ENCODE data around the gene SLC5A3. TPM values are rescaled to one million over a fixed set of nuclear protein-coding genes. Genes with fewer than 3 reads are reported as not detected.

Gene SLC5A3
- total and polyA plus RNA-seq, 10 of the 15 experiments (the other 5 are each of a cell fraction or from before 2014, with no cell fraction given) = 3.3 to 21.4 (median 12.0) TPM

GRCh38 chr21:34077888-34078287, 4.5 kb downstream of the SLC5A3 start:
- Histone ChIP-seq H3K27me3 (replicated peaks in 1 of 2; ENCODE audit: control insufficient read depth in 2 of 2, insufficient read depth in 2 of 2, low read length in 1 of 2) (no peaks in the 10 kb centered on the region), H4K20me1 (ENCODE audit: control insufficient read depth, insufficient read depth) (no peaks in the 10 kb centered on the region), H3K36me3 (ENCODE audit: control insufficient read depth in 2 of 2, insufficient read depth in 2 of 2, low read length in 1 of 2) (no peaks in the 10 kb centered on the region; a peak in 1 of 4 replicates), H3K79me2 (ENCODE audit: control insufficient read depth, insufficient read depth, low read length) (peaks cover 88% of the 10 kb centered on the region), H3K9me3 (replicated peaks; ENCODE audit: control insufficient read depth, insufficient read depth, low read length) (no peaks in the 10 kb centered on the region), H3K4me1 (ENCODE audit: control insufficient read depth, insufficient read depth, low read length) (peaks cover 24% of the 10 kb centered on the region), H2AFZ (ENCODE audit: control insufficient read depth, low read depth, low read length) (no peak overlapping the region), H3K27ac (ENCODE audit: control insufficient read depth, insufficient read depth) (no peak overlapping the region; the same call in 1 of the 2 replicates), H3K4me3 (peak overlapping the region; percentile 54; the same call in 1 of the 2 replicates), H3K9ac (ENCODE audit: control insufficient read depth, insufficient read depth, low read length) (no peak overlapping the region), H3K4me2 (ENCODE audit: control insufficient read depth, insufficient read depth) (peak overlapping the region; percentile 74)
- ChIA-PET RAD21 (ENCODE audit: unreplicated experiment) (interaction anchor here (0.9 to 7.0 kb wide), 10 partner anchors 8 to 270 kb away, joined by 3 to 51 read pairs (median 4); no protein-coding TSS in a partner anchor), POLR2A (interaction anchor here (0.9 to 2.5 kb wide), 5 partner anchors 10 to 126 kb away, joined by 3 to 8 read pairs (median 4); no protein-coding TSS in a partner anchor), SMC1A (ENCODE audit: uncharacterized antibody, unreplicated experiment) (interaction anchor here (0.7 to 6.8 kb wide), 14 partner anchors 9 to 269 kb away, joined by 3 to 118 read pairs (median 4); no protein-coding TSS in a partner anchor), CTCF (interaction anchor here (0.6 to 6.2 kb wide), 5 partner anchors 53 to 478 kb away, joined by 3 to 29 read pairs (median 8); no protein-coding TSS in a partner anchor)
- intact Hi-C loops (cut with micrococcal nuclease; ENCODE audit: unreplicated experiment) = loop anchor here (2.0 to 5.0 kb wide), 3 partner anchors 21 to 156 kb away; no protein-coding TSS in a partner anchor
- TF ChIP-seq KLF5 (IDR thresholded peaks at IDR 0.05; ENCODE audit: partially characterized antibody) (no peak), RBBP5 (conservative IDR thresholded peaks at IDR 0.05) (no peak), KAT2A (conservative IDR thresholded peaks at IDR 0.05; ENCODE audit: control insufficient read depth, low read depth, low read length) (no peak), SREBF2 (IDR thresholded peaks at IDR 0.05; ENCODE audit: low read length) (no peak), MAX (IDR thresholded peaks at IDR 0.05; ENCODE audit: low read depth, low read length) (no peak), MEF2B (IDR thresholded peaks at IDR 0.05; ENCODE audit: partially characterized antibody, poor library complexity, severe bottlenecking) (no peak), CEBPZ (IDR thresholded peaks at IDR 0.05; ENCODE audit: low read depth, low read length) (no peak), BCL3 (IDR thresholded peaks at IDR 0.05; ENCODE audit: borderline replicate concordance, insufficient read depth, low read depth, low read length, poor library complexity, severe bottlenecking) (no peak), MXI1 (IDR thresholded peaks at IDR 0.05; ENCODE audit: low read depth, low read length) (no peak), FOXK2 (IDR thresholded peaks at IDR 0.05) (no peak), JUNB (IDR thresholded peaks at IDR 0.05) (no peak), ZSCAN29 (IDR thresholded peaks at IDR 0.05) (no peak), RAD21 (IDR thresholded peaks at IDR 0.05; ENCODE audit: insufficient read depth, low read depth, low read length) (no peak), ZNF207 (IDR thresholded peaks at IDR 0.05; ENCODE audit: borderline replicate concordance) (no peak), BRCA1 (IDR thresholded peaks at IDR 0.05; ENCODE audit: low read depth, low read length) (no peak), NFXL1 (IDR thresholded peaks at IDR 0.05; ENCODE audit: borderline replicate concordance) (no peak), ZNF274 (IDR thresholded peaks at IDR 0.05; ENCODE audit: insufficient read depth, insufficient read length) (no peak), TCF12 (IDR thresholded peaks at IDR 0.05; ENCODE audit: low read depth, low read length) (no peak), NR2C2 (IDR thresholded peaks at IDR 0.05; ENCODE audit: borderline replicate concordance, control insufficient read depth, insufficient read length, low read depth) (no peak)
- BruUV-seq (replicated peaks) = no TSS peak
- ATAC-seq (0 out of 3 replicates have a peak, but pooled peaks have one; percentile 2), DNase-seq (ENCODE audit: low read depth, low spot score) (no peak), FAIRE-seq (no peak)
- in situ Hi-C loops (cut with MboI) = no loop called here
- 57% methylated on average over 1 of the region's 1 CpG for WGBS (ENCODE audit: insufficient coverage, insufficient replicate concordance, low lambda C conversion rate, missing lambda C conversion rate)
